ENCODE results near the gene ATP2A3.

ATP2A3 gene

GRCh38 chr17:3972281-3972731 lies 8.1 kb upstream of the ATP2A3 start:
- peak; percentile 34 to 45 (median 38) for DNase-seq

DNA sequence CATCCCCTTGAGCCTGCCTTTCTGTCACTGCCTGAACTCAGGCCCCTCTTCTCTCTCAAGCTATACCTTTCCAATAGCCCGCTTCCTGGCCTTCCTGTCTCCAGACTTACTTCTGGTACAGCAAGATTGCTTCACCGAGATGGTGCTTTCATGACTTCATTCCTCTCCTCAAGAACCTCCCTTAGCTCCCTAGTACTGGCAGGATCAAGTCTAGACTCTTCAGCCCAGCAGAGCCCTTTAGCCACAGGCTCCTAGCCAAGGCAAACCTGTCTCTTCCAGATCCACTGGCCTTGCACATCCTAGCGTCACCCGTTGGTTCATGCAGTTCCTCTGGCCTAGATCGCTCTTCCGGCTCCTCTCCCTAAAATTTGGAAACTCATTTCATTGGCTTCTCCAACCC lies 6.4 kb upstream of the ATP2A3 start:
- DNase-seq: no peak

DNA sequence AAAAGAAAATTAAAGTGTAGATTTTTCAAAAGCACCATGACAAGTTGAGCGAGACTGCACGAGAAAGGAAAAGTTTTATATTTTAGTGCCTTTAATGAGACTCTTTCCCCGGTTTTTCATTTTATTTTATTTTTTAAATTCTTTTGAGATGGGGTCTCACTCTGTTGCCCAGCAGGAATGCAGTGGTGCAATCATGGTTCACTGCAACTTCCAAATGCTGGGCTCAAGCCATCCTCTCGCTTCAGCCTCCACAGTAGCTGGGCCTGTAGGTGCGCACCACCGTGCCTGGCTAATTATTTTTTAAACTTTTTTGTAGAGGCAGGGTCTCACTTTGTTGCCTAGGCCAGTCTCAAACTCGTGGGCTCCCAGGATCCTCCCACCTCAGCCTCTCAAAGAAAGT lies 5.7 kb upstream of the ATP2A3 start:
- no peak for DNase-seq

DNA sequence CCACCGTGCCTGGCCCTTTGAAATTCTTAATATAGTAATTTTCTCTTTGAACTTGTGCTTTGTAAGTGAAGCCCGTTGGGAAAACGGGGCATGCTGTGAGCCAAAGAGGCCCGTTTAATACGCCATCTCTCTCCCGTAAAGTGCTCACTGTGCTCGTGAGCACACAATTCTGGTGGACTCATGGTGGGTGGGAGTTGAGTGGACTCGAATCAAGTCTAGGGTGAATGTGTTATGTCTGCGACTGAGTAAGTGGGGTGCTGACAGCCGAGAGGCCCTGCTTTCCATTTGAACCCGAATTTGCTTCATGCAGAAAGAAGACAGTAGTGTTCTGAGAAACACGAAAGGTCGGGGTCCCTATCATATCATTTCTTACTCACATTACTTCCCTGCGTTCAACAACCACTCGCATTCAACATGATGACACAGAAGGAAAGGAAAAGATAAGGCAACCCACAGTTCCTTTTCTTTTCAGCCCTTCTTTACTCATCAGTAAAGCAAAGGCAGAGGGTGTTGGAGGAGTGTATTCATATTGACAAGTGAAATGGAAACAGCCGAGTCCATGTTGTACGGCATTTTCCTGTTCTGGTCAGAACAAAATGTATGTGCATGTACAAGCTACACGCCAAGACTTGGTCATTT lies 4.8 kb upstream of the ATP2A3 start:
- no peak for DNase-seq

DNA sequence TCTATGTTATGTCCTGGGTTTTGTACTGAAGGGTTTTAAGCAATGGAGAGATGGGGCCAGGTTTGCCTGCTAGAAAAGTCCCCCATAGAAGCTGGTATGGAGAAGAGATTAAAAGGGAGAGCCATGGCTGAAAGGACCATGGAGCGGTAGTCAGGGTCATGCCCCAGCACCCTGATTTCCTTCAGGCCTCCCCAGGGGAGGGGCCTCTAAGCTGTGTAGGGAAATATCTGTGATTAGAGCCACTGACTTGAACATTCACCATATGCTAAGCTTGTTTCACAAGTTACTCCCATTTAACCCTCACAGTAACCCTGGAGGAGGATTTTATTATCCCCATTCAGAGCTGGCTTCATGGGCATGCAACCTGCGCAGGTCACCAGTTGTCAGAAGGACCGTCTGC lies 3.8 kb upstream of the ATP2A3 start:
- DNase-seq: no peak

GRCh38 chr17:3966720-3967363 lies 2.6 kb upstream of the ATP2A3 start:
- no peak for DNase-seq

DNA sequence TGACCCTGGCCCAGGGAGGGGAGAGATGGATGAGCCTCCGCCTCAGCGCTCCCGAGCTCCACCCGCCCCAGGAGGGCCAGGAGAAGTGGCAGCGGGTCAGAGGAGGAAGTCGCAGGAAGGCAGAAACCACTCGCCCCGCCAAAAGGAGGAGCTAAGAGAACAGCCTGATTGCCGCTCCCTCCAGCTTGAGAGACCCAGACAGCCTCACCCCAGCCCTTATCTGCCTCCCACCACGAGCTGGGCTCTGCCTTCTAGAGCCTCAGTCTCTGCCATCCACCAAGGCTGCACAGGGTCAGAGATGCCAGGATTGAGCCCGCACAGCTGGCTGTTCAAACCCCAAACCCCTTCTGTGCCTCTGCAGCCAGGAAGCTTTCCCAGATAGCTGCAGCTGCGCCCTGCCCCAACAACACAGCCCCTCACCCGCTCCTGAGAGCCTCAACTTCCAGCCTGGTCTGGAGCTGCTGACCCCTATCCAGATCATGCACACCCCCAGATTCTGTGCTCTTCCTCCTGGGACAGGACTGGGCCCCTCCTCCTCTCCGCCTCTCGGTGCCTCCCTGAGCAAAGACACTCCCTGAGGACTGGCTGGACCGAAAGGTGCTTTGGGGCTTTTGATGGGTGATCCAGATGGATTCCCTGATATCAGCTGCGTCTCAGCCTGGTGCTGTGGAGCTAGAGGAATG lies 1.0 kb upstream of the ATP2A3 start:
- peak; percentile 67 to 84 (median 78) for DNase-seq

GRCh38 chr17:3963237-3964201 lies 718 bp downstream of the ATP2A3 start:
- peak in 1 of 3 donors; percentile 44 for DNase-seq

DNA sequence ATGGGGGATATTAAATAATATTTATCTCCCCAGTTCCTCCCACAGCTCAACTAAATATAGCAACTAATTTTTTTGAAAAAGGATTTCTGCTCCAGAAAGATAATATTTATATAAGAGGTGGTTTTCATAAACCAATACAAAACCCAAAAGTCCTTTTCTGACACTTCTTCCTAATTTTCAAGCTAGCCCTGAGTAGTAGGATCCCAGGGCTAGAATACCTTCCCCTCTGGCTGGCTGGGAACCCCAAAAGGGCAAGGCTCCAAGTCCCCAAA lies 1.3 kb downstream of the ATP2A3 start:
- no peak for DNase-seq

DNA sequence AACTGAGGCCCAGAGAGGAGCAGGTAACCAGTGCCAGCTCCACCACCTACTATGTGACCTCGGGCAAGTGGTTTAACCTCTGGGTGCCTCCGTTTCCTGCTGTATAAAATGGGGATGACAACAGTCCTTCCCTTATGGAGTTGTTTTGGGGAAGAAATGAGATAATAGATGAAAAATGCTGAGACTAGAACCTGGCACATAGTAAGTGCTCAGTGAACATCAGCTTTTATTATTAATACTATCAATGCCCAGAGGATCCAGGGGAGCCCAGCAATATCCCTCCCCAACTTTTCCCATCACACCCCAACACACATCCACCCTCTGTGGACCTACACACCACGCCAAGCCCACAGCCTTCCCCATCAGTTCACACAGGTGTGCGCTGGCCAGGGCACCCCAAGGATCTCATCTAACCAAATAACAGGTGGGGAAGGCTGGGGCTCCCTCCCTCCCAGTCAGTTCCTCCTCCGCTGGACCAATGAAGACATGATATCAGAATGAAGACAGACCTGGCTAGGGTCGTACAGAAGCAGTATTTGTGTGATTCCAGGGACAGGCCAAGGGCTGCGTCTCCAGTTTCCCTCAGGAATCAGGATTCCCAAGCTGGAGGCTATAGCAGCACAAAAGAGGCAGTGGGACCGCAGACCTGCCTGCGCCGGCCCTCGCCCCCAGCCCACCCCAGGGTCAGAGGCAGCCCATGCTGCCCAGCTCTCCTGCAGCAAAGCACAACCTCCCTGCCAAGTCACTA lies 1.8 kb downstream of the ATP2A3 start:
- DNase-seq: no peak

- peak in 2 of 3 donors; percentile 35 for DNase-seq
These were observed 2.6 kb downstream of the ATP2A3 start for GRCh38 chr17:3961564-3962047.

GRCh38 chr17:3960764-3961163 lies 3.5 kb downstream of the ATP2A3 start:
- peak; percentile 91 to 97 (median 96) for DNase-seq

DNA sequence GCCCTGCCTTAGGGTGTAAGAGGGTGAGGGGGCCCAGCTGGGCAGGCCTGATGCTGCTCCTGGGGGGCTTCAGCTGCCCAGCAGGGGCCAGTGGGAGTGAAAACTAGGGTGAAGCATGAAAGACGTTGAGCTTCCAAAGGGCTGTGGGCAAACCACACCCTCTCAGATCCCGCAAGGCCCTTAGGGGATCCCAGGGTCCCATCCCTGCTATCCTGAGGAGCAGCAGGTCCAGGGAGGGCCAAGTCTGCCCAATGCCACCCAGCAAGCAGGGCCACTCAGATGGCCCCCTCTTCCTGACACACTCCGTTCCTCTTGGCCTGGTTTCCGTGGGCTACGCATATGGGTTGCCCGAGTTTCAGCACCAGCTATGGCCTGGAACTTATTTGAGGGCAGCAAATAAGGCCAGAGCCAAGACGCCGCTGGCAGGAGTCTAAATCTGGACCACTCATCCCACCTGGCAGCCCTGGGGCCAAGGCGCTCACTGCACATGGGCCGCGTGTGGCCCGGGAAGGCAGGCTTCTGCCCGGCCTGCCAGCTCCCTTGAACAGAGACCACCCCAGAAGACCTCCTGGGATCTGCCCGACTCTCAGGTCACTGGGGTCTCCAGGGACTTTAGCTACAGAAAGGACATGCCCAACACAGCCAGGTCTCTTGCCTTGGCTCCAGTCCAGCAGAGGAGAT lies 4.2 kb downstream of the ATP2A3 start:
- DNase-seq: no peak

DNA sequence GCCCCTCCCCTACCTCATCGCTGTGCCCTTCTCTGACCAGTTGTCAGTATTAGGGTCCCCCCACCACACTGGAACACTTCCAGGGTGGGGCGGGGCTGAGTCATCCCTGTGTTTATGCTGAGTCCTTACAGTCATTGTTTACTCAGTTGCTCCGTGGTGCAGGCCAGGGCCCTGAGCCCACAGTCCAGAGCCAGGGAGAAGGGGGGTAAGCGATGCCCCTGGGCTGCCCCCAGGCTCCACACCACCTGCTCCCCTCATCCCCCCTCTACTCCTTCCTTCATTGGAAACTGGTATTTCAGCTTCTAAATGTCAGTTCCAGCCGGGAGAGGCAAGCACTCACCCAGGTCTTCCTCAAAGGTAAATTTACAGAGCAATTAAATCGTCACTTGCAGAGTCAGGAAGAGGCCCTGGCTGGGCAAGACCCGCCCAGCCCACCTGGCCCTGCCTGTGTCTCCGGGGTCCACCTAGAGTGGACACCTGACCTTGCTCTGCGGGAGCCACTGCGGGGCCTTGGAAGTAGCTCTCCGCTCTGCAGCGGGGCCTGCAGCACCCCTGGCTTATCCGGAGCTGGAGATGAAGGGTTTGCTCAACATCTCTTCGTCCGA lies 4.8 kb downstream of the ATP2A3 start:
- DNase-seq: no peak

DNA sequence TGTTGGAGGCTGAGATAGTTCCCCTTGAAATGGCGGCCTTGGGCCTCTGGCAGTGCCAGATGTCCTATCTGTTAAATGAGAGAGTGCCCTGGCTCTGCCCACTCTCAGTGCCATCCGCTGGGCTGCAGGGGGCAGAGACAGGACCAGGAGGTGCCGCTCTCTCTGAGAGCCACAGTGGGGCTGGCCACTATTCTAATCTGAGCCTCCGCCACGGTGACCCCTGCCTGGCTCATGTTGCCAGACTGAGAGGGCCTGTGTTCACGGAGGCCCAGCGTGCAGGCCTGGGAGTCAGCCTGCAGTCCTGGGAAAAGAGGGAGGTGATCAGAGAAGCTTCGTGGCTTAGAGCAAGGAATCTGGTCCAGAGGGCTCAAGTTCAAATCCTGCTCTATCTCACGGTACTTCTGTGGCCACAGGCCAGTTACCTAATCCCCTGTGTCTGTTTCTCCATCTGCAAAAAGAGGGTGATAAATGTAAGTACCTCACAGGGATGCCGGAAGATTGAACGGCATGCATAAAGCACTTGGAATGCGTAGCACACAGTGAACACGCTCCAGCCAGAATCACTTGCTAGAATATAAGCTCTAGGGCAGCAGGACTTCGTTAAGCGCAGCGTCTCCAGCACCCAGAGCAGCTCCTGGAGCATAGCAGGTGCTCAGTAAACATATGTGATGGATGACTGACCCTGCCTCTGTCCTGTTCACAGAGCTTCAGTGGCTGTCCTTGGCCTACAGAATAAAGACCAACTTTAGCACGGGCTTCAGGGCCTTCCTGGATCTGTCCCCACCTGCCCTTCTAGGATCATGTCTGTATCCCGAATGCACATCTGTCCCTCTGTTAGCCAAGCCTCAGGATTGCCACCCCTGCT lies 6.3 kb downstream of the ATP2A3 start:
- no peak for DNase-seq

GRCh38 chr17:3956983-3957382 lies 7.3 kb downstream of the ATP2A3 start:
- no peak for DNase-seq

GRCh38 chr17:3956327-3956957 lies 7.8 kb downstream of the ATP2A3 start:
- DNase-seq: no peak

DNA sequence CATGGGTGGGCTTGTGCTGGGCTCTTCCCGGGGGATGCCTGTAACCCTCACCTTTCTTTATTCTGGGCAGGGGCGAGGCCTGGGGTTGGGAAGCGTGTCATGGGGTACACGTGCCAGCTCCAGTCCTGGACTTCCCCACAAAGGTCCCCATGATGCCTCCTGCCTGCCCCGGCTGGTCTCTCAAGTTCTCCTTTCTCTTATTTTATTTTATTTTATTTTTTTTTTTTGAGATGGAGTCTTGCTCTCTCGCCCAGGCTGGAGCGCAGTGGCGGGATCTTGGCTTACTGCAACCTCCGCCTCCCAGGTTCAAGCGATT lies 8.6 kb downstream of the ATP2A3 start:
- peak; percentile 71 to 81 (median 75) for DNase-seq

GRCh38 chr17:3954976-3955672 lies 9.1 kb downstream of the ATP2A3 start:
- no peak for DNase-seq

All from suppressor macrophage treated with lipopolysaccharide for 1 hour (primary cell).